ENCODE data around the gene ZNF441. TPM values are rescaled to one million over a fixed set of nuclear protein-coding genes. Genes with fewer than 3 reads are reported as not detected.

ZNF441 gene
- total and polyA plus RNA-seq, 4 donors: 1.8 to 7.4 (median 5.7) TPM

- TF ChIP-seq, protein P1, sequence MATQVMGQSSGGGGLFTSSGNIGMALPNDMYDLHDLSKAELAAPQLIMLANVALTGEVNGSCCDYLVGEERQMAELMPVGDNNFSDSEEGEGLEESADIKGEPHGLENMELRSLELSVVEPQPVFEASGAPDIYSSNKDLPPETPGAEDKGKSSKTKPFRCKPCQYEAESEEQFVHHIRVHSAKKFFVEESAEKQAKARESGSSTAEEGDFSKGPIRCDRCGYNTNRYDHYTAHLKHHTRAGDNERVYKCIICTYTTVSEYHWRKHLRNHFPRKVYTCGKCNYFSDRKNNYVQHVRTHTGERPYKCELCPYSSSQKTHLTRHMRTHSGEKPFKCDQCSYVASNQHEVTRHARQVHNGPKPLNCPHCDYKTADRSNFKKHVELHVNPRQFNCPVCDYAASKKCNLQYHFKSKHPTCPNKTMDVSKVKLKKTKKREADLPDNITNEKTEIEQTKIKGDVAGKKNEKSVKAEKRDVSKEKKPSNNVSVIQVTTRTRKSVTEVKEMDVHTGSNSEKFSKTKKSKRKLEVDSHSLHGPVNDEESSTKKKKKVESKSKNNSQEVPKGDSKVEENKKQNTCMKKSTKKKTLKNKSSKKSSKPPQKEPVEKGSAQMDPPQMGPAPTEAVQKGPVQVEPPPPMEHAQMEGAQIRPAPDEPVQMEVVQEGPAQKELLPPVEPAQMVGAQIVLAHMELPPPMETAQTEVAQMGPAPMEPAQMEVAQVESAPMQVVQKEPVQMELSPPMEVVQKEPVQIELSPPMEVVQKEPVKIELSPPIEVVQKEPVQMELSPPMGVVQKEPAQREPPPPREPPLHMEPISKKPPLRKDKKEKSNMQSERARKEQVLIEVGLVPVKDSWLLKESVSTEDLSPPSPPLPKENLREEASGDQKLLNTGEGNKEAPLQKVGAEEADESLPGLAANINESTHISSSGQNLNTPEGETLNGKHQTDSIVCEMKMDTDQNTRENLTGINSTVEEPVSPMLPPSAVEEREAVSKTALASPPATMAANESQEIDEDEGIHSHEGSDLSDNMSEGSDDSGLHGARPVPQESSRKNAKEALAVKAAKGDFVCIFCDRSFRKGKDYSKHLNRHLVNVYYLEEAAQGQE (IDR thresholded peaks at IDR 0.05): no peak
- TF ChIP-seq NR2F2 (IDR thresholded peaks at IDR 0.05) (no peak), FOXA1 (IDR thresholded peaks at IDR 0.05) (no peak), YY1 (IDR thresholded peaks at IDR 0.05) (no peak)
- TF ChIP-seq, protein P2, sequence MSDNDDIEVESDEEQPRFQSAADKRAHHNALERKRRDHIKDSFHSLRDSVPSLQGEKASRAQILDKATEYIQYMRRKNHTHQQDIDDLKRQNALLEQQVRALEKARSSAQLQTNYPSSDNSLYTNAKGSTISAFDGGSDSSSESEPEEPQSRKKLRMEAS (IDR thresholded peaks at IDR 0.05): no peak
These were observed 30.7 kb downstream of the ZNF441 start (continued) for GRCh38 chr19:11797491-11797890.

DNA sequence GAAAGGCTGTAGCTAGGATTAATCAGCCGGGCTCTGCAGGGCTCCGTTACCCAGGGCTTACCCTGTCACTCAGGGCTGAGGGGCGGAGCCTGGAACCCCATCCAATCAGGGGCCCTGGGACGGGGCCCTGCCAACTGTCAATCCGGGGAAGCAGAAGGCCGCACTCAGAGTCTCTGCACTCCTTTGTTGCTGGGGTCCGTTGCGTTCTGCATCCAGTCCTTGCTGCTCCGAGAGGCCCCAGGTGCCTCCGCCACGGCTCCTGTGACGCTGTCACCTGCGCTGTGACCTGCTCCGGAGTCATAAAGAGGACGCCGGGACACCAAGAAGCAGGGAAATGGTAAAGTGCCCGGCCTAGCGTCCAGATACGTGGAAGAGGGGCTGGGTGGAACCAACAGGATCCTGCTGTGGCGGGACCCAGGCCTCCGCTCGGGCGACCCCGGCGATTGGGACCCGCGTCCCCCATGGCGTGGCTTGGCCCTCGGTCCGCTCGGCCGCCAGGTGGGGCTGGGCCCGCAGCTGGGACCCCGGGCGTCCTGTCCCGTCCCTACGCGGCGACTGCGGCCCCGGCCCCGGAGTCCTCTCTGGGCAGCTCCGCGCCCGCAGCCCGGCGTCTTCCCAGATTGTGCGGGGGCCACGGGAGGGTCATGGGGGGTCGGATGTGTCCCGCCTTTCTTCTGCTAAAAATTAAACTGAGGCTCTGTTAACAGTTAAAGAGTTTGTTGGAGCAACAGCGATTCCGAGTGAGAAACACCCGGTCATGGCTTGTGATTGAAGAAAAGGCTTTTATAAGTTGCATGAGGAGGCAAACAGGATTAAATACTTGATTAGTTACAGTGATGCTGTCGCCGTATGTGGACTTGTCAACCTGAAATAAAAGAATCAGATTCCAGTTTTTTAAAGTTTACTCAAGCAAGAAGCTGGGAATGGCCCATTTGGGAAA lies 31.9 kb downstream of the ZNF441 start, which contains the start of gene ZNF491:
Gene ZNF491, plus strand, starts transcription at position 133 of the 940 bp plus-strand sequence. CDS start 7,431 bp downstream, outside the sequence.
- Histone ChIP-seq H3K9me3 (ENCODE audit: control insufficient read depth in 4 of 4, low read length in 3 of 4) (peaks cover 0 to 11% (median 0%) of the 10 kb centered on the region in 4 donors), H3K36me3 (ENCODE audit: control insufficient read depth in 4 of 4, insufficient read depth in 3 of 4, low read depth in 1 of 4, low read length in 3 of 4) (no peaks in the 10 kb centered on the region), H3K4me1 (ENCODE audit: control insufficient read depth in 4 of 4, insufficient read depth in 4 of 4, low read length in 3 of 4) (peaks cover 6 to 14% (median 12%) of the 10 kb centered on the region in 4 donors), H3K9ac (ENCODE audit: low read depth in 1 of 2, low read length in 2 of 2) (peak within 1 kb of the TSS; percentile 48 to 87), H3K27ac (ENCODE audit: low read depth in 1 of 2, low read length in 2 of 2) (peak within 1 kb of the TSS; percentile 52 to 56), H3K4me3 (ENCODE audit: low read depth in 1 of 3, low read length in 3 of 3) (peak within 1 kb of the TSS; percentile 53 to 82 (median 56)), H3K27me3 (ENCODE audit: control insufficient read depth in 4 of 4, insufficient read depth in 4 of 4, low read length in 3 of 4) (no peaks in the 10 kb centered on the region)
- TF ChIP-seq FOXA2 (IDR thresholded peaks at IDR 0.05) (no peak), JUND (IDR thresholded peaks at IDR 0.05) (no peak), GABPA (IDR thresholded peaks at IDR 0.05 in 1 of 2, conservative IDR thresholded peaks at IDR 0.05 in 1 of 2) (no peak), YY1 (IDR thresholded peaks at IDR 0.05) (peak; percentile 27), RAD21 (IDR thresholded peaks at IDR 0.05) (peak in 1 of 2 donors; percentile 9), SP1 (IDR thresholded peaks at IDR 0.05) (peak; percentile 62), EGR1 (IDR thresholded peaks at IDR 0.05; ENCODE audit: low read depth in 2 of 2) (no peak), HNF4G (IDR thresholded peaks at IDR 0.05) (no peak), FOXA1 (IDR thresholded peaks at IDR 0.05) (no peak), RXRA (IDR thresholded peaks at IDR 0.05) (no peak), HNF4A (conservative IDR thresholded peaks at IDR 0.05) (no peak), TAF1 (conservative IDR thresholded peaks at IDR 0.05) (peak; percentile 68), ATF3 (IDR thresholded peaks at IDR 0.05) (no peak), NR2F2 (IDR thresholded peaks at IDR 0.05) (no peak)
- TF ChIP-seq, protein P2 (IDR thresholded peaks at IDR 0.05): no peak
- TF ChIP-seq, protein P1 (IDR thresholded peaks at IDR 0.05): peak; percentile 45
- TF ChIP-seq, protein P3, sequence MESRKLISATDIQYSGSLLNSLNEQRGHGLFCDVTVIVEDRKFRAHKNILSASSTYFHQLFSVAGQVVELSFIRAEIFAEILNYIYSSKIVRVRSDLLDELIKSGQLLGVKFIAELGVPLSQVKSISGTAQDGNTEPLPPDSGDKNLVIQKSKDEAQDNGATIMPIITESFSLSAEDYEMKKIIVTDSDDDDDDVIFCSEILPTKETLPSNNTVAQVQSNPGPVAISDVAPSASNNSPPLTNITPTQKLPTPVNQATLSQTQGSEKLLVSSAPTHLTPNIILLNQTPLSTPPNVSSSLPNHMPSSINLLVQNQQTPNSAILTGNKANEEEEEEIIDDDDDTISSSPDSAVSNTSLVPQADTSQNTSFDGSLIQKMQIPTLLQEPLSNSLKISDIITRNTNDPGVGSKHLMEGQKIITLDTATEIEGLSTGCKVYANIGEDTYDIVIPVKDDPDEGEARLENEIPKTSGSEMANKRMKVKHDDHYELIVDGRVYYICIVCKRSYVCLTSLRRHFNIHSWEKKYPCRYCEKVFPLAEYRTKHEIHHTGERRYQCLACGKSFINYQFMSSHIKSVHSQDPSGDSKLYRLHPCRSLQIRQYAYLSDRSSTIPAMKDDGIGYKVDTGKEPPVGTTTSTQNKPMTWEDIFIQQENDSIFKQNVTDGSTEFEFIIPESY (IDR thresholded peaks at IDR 0.05): peak; percentile 21
- TF ChIP-seq, protein P4, sequence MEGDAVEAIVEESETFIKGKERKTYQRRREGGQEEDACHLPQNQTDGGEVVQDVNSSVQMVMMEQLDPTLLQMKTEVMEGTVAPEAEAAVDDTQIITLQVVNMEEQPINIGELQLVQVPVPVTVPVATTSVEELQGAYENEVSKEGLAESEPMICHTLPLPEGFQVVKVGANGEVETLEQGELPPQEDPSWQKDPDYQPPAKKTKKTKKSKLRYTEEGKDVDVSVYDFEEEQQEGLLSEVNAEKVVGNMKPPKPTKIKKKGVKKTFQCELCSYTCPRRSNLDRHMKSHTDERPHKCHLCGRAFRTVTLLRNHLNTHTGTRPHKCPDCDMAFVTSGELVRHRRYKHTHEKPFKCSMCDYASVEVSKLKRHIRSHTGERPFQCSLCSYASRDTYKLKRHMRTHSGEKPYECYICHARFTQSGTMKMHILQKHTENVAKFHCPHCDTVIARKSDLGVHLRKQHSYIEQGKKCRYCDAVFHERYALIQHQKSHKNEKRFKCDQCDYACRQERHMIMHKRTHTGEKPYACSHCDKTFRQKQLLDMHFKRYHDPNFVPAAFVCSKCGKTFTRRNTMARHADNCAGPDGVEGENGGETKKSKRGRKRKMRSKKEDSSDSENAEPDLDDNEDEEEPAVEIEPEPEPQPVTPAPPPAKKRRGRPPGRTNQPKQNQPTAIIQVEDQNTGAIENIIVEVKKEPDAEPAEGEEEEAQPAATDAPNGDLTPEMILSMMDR (IDR thresholded peaks at IDR 0.05; ENCODE audit: low read depth, low read length, missing input control): no peak
- DNase-seq (ENCODE audit: low spot score): peak; percentile 93
- under 1% methylated on average over 56 of the region's 56 CpGs for WGBS
